A673 (cell line): ENCODE data around the gene WDR54.

ENCODE experiments used
- CTCF ChIP-seq: fragments of 300-800, 200-600 bp; sonication (generic); conservative IDR thresholded peaks from 2 replicates; pipeline ENCODE4 v1.5.1; 2017; ENCODE audit warnings: low read depth, mild to moderate bottlenecking, antibody characterized with exemption, low read length, moderate library complexity, mixed read lengths
- EZH2 ChIP-seq: fragments of 200-600 bp; sonication (generic); IDR thresholded peaks from 2 replicates; pipeline ENCODE4 v1.6.1; 2017; ENCODE audit warnings: borderline replicate concordance, low read depth, mild to moderate bottlenecking, mixed read lengths, antibody characterized with exemption, low read length; ENCODE audit not compliant: poor library complexity, severe bottlenecking

- TF ChIP-seq CTCF: no peak
- TF ChIP-seq EZH2: no peak
Observed at GRCh38 chr2:74428675-74429074, 7.1 kb downstream of the WDR54 start.
